GM19240 (cell line): Measurements from ENCODE around the gene CTNNBL1.

ENCODE experiments used
- DNase-seq: peaks from one replicate; pipeline ENCODE4 v3.0.0; 2011; ENCODE audit warnings: low spot score; ENCODE audit not compliant: insufficient read length

Gene CTNNBL1

GRCh38 chr20:37776049-37776448 is 82.2 kb downstream of the CTNNBL1 start:
- no peak for DNase-seq

DNA sequence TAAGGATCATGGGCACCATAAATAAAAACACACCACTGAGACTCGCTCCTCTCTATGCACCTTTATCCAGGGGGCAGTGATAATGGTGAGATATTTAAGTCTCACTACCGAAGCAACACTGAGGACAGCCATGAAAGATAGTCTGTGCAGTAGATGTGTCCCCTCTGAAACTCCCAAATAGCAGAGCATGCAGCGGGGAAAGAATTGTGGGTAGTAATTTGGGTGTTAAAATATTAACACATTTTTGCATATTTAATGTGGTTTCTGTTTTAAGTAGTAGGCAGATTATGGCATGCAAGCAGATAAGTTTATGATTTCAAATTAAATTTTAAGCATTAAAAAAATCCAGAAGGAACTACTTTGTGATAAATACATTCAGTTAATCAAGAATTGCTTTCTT is 82.7 kb downstream of the CTNNBL1 start:
- DNase-seq = no peak

GRCh38 chr20:37777012-37777950 is 83.5 kb downstream of the CTNNBL1 start:
- no peak for DNase-seq

DNA sequence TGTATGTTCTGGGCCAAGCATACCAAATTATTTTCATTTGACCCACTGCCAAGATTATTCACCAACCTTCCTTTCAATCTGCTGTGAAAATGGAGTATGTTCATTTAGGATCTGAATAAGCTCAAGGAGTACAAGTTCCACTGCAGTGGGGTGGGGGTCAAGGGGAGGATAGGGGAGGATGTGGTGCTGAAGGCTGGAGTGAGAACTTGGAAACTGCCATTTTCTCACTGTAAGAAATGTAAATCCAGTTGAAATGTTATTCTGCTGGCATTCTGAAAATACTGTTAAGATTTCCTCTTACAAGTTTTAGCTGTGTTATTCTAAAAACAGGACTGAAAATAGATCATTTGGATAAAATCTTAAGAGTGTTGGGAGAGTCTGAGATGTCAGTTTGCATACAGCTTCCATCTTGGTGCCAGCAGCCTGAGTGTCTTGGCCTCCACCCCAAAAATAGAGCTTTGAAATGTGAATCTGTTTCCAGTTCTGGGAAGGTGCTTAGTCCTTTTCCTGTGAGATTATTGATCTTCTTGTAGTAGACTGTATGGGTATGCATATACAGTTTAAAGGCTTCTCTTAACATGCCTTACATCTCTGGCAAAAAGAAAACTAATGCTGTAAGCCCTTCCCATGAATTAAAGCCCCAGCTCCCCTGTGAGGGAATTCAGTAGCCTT is 84.3 kb downstream of the CTNNBL1 start:
- no peak for DNase-seq

DNA sequence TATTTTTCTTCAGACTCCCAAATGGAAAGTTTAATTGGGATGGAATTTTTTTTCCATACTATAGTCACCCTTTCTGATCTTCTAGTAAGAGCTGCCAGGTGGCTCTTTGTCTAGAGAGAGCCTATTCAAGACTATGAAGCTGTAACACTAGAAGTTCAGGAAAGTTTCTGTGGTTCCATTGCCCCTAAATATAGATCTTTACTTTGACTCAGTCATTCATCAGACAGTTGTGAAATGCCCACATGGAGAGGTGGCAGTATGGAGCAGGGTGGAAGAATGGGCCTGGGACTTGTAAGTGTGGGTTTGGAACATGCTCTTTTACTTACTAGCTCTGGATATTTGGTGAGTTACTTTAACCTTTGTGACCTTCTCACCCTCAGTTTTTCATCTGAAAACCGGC is 87.8 kb downstream of the CTNNBL1 start:
- DNase-seq = no peak

- DNase-seq = no peak
Observed at GRCh38 chr20:37786043-37786442, 92.2 kb downstream of the CTNNBL1 start.

GRCh38 chr20:37789408-37789807 is 95.6 kb downstream of the CTNNBL1 start:
- DNase-seq = no peak

DNA sequence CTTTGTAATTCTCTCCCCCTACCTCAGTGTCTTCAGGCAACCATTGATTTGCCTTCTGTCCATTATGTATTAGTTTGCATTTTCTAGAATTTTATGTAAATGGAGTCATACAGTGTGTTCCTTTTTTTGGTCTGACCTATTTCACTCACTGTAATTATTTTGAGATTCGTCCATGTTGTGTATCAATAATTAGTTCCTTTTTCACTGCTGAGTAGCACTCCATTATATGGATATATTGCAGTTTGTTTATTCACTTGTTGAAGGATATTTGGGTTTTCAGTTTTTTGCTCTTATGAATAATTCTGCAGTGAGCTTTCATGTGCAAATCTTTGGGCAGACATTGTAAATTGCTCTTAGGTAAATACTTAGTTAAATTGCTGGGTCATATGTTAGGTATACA is 97.1 kb downstream of the CTNNBL1 start:
- no peak for DNase-seq

GRCh38 chr20:37796121-37796520 is 102.3 kb downstream of the CTNNBL1 start:
- no peak for DNase-seq

DNA sequence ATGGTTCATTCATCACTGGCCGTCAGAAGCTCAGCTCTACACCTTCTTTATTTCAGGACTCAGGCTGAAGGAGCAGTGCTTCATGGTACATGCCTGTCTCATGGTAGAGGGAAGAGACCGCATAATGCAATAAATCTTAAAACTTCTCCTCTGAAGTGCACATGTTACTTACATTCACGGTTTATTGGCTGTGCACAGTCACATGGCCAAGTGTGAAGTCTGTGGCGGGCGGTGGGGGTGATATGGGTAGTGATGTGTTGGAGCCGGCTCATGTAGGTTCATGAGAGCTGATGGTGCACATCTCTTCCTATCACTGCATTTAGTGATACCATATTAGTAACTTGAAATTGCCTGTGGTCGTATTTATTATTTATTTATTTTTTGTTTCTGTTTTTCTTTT is 102.9 kb downstream of the CTNNBL1 start:
- DNase-seq = no peak

GRCh38 chr20:37797669-37798175 is 103.9 kb downstream of the CTNNBL1 start:
- no peak for DNase-seq

DNA sequence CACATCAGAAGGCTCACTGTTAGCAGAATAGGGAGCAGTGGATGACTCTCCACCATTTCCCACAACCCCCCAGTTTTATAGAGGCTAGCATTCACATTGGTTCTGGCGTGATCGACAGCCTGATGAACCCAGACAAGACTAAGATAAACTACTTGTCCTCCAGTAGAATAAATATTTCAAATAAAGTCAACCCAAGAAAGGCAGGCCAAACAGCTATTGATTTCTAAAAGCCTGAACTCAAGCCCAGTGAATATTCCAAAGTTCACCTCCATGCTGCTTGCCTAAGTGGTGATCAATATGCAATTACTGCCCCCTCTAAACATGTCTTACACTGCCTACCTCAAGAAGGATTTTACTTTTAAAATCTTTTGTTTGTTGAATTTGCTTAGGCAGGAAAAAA is 104.5 kb downstream of the CTNNBL1 start:
- DNase-seq = no peak

DNA sequence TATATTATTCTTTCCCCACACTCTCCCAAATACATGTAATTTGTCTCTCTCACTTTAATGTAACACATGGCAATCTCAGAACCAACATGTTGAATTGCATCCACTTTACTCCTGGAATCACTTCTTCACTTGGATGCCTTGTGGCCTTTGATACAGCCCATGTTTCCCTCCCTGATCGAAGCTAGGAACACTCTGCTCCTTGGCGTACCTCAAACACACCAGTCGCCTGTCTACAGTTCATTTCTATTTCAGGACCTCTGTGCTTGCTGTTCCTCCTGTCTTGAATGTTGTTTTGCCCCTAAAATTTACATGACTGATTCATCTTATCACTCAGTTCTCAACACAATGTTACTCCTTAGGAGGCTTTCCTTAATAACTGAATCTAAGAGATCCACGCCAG is 106.8 kb downstream of the CTNNBL1 start:
- DNase-seq = no peak

GRCh38 chr20:37801921-37802320 is 108.1 kb downstream of the CTNNBL1 start:
- no peak for DNase-seq

GRCh38 chr20:37803438-37804307 is 109.8 kb downstream of the CTNNBL1 start:
- DNase-seq = peak; percentile 20

- DNase-seq = peak; percentile 15
Observed at GRCh38 chr20:37804584-37805566, 111.0 kb downstream of the CTNNBL1 start.

GRCh38 chr20:37807471-37808232 is 113.8 kb downstream of the CTNNBL1 start:
- DNase-seq = no peak

DNA sequence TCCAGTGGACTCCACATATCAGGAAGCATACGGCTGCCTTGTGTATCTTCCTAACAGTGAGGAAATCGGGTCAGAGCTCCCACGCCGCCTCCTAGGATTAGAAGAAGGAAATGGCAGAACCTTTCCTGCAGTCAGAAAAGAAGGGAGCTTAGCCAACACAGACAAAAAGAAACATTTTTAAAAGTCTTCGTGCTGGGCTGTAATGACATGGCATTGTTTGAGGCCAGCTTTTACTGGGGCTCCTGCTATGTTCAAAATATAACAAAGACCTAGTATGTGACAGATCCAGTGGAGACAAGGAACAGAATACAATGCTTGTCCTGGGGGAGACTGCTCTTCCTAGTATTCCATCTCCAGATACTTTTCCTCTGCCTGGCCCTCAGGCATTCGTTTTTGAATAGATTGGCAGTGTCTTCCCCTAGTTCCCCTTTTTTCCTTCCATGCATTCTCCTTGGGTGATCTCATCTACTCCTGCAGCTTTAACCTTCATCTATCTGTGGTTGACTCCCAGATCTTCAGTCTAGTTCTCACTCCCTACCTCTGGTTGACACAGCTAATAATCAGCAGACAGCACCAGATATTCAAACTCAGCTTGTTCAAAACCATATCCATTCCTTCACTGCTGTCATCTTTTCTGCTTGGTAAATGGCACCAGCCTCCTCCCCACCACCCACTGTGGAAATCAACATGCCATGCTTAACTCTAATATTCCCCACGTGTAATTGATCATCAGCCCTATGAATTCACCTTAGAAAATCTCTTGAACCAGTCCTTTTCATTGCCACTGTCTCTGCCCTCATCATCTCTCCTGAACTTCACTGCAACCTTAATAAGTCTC is 114.6 kb downstream of the CTNNBL1 start:
- no peak for DNase-seq

DNA sequence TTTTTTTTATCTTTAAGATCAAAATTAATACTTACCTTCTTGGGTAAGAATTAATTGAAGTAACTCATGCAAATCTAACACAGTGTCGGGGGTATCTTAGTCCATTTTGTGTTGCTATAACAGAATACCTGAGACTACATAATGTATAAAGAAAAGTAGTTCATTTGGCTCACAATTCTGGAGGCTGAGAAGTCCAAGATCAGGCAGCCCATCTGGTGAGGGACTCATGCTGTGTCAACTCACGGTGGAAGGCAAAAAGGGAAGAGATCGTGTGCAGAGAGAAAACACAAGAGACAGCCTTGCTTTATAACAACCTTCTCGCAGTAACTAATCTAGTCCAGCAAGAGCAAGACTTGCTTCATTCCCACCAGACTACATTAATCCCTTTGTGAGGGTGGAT is 116.2 kb downstream of the CTNNBL1 start:
- DNase-seq = no peak
